Mesenchymal stem cell (in vitro differentiated cells and primary cell): Measurements from ENCODE around the gene PLD3.

ENCODE experiments used
- DNase-seq: peaks from one replicate; pipeline ENCODE4 v3.0.0-alpha.2; 2013
- H2AFZ ChIP-seq: one replicate; pipeline ENCODE4 v1.6.1; 2013; ENCODE audit warnings: low read depth, mild to moderate bottlenecking, control low read depth, inconsistent platforms, low read length, moderate library complexity
- H2AK5ac ChIP-seq: 2 replicates; pipeline ENCODE4 v1.6.1; 2013; ENCODE audit warnings: low read length, moderate library complexity, mild to moderate bottlenecking, inconsistent platforms; ENCODE audit not compliant: severe bottlenecking
- H2BK120ac ChIP-seq: one replicate; pipeline ENCODE4 v1.6.1; 2013; ENCODE audit warnings: low read depth, mild to moderate bottlenecking, inconsistent platforms, low read length, moderate library complexity
- H2BK12ac ChIP-seq, 2 experiments: one replicate each; pipeline ENCODE4 v1.6.1; 2013; ENCODE audit warnings: inconsistent platforms in 2 of 2, low read length in 2 of 2, mild to moderate bottlenecking in 2 of 2, moderate library complexity in 2 of 2, control low read depth in 1 of 2
- H2BK15ac ChIP-seq: one replicate; pipeline ENCODE4 v1.6.1; 2013; ENCODE audit warnings: mild to moderate bottlenecking, low read depth, inconsistent platforms; ENCODE audit not compliant: poor library complexity, severe bottlenecking
- H2BK5ac ChIP-seq: 2 replicates; pipeline ENCODE4 v1.6.1; 2013; ENCODE audit warnings: low read depth, mild to moderate bottlenecking, low read length, control low read depth, inconsistent platforms; ENCODE audit not compliant: poor library complexity, severe bottlenecking
- H3K14ac ChIP-seq, 2 experiments: one replicate each; pipeline ENCODE4 v1.6.1; 2013; ENCODE audit warnings: inconsistent platforms in 2 of 2, low read length in 2 of 2, control low read depth in 1 of 2, mild to moderate bottlenecking in 1 of 2, moderate library complexity in 1 of 2
- H3K18ac ChIP-seq, 2 experiments: one replicate each; pipeline ENCODE4 v1.6.1; 2013; ENCODE audit warnings: inconsistent platforms in 2 of 2, low read length in 2 of 2, control low read depth in 1 of 2, low read depth in 1 of 2, mild to moderate bottlenecking in 1 of 2
- H3K23ac ChIP-seq, 2 experiments: one replicate each; pipeline ENCODE4 v1.6.1; 2013; ENCODE audit warnings: inconsistent platforms in 2 of 2, low read length in 2 of 2, mild to moderate bottlenecking in 2 of 2, moderate library complexity in 2 of 2, control low read depth in 1 of 2
- H3K27ac ChIP-seq: 2 replicates; pipeline ENCODE4 v1.5.1; 2013; ENCODE audit warnings: mild to moderate bottlenecking, moderate library complexity, low read length, control low read depth, inconsistent platforms; ENCODE audit not compliant: poor library complexity, severe bottlenecking
- H3K27me3 ChIP-seq, 2 experiments: 2 replicates each; pipeline versions ENCODE4 v1.6.1 to v1.7.0; 2013; ENCODE audit warnings: low read length in 2 of 2, mild to moderate bottlenecking in 2 of 2, moderate library complexity in 2 of 2, control low read depth in 1 of 2, inconsistent platforms in 1 of 2; ENCODE audit not compliant: control insufficient read depth in 1 of 2, insufficient read depth in 1 of 2
- H3K36me3 ChIP-seq, 2 experiments: 2 replicates each; pipeline versions ENCODE4 v1.6.1 to v1.7.0; 2013; ENCODE audit warnings: low read length in 2 of 2, control low read depth in 1 of 2, inconsistent platforms in 1 of 2, low read depth in 1 of 2, mild to moderate bottlenecking in 1 of 2; ENCODE audit not compliant: insufficient read depth in 2 of 2, control insufficient read depth in 1 of 2
- H3K4ac ChIP-seq, 2 experiments: one replicate each; pipeline ENCODE4 v1.6.1; 2013; ENCODE audit warnings: inconsistent platforms in 2 of 2, low read length in 2 of 2, mild to moderate bottlenecking in 2 of 2, moderate library complexity in 2 of 2, control low read depth in 1 of 2, low read depth in 1 of 2
- H3K4me1 ChIP-seq: 2 replicates; pipeline ENCODE4 v1.6.1; 2013; ENCODE audit warnings: low read depth, low read length, control low read depth; ENCODE audit not compliant: control insufficient read depth, insufficient read depth
- H3K4me2 ChIP-seq: 2 replicates; pipeline ENCODE4 v1.6.1; 2013; ENCODE audit warnings: low read length, mild to moderate bottlenecking, inconsistent platforms; ENCODE audit not compliant: poor library complexity, severe bottlenecking
- H3K4me3 ChIP-seq, 2 experiments: 2 replicates each; pipeline versions ENCODE4 v1.5.1 to v1.7.0; 2013; ENCODE audit warnings: low read length in 2 of 2, mild to moderate bottlenecking in 2 of 2, control low read depth in 1 of 2, low read depth in 1 of 2; ENCODE audit not compliant: insufficient read depth in 1 of 2
- H3K79me1 ChIP-seq: replicated peaks from 2 replicates; pipeline ENCODE4 v1.6.1; 2013; ENCODE audit warnings: mild to moderate bottlenecking, control low read depth, low read length, inconsistent platforms; ENCODE audit not compliant: poor library complexity, severe bottlenecking
- H3K9ac ChIP-seq: 2 replicates; pipeline ENCODE4 v1.7.0; 2013; ENCODE audit warnings: mild to moderate bottlenecking, low read length, moderate library complexity
- H3K9me3 ChIP-seq: 2 replicates; pipeline ENCODE4 v1.7.0; 2013; ENCODE audit warnings: mild to moderate bottlenecking, low read length; ENCODE audit not compliant: control insufficient read depth
- H4K8ac ChIP-seq: one replicate; pipeline ENCODE4 v1.6.1; 2013; ENCODE audit warnings: inconsistent platforms, mild to moderate bottlenecking, low read length, moderate library complexity
- H4K91ac ChIP-seq: one replicate; pipeline ENCODE4 v1.6.1; 2013; ENCODE audit warnings: mild to moderate bottlenecking, low read length, inconsistent platforms
- WGBS: methylation state at CpG from one replicate; pipeline ENCODE4 v1.1.7; 2013; ENCODE audit warnings: mixed read lengths; 5-methylcytosine and 5-hydroxymethylcytosine counted together

The PLD3 gene

DNA sequence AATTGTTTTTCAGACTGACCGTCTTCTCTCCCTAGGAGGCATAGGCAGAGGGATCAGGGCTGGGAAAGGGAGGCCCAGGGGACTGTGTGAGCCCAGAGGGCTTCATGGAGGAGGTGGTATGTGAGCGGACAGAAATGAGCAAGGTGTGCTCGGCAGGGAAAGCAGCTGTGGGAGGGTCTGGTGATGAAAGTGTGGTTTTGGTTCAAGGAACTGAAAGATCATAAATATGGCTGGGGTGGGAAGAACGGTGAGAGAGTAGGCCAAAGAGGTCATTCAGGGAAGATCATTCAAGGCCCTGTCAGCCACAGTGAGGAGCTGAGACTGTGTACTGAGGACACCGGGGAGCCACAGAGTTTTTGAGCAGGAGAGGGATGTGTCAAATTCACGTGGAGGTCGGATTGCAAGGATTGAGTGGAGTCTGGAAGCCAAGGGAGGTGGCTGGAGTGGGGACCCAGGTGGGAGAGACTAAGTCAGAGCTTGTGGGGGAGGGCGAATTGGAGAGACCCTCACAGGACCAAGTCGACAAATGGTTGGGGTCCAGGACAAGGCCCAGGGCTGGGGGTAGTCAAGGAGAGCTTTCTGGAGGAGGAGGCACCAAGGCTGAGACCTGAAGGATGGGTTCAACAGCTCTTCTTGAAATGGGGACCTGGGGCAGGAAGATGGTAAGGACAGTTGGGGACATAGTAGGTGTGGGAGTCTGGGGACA, 7.6 kb downstream of the PLD3 start:
- no peak overlapping the region for H2BK12ac ChIP-seq
- no peak overlapping the region for H2BK15ac ChIP-seq
- H3K23ac ChIP-seq = no peak overlapping the region
- no peaks in the 10 kb centered on the region for H3K9me3 ChIP-seq
- H2BK5ac ChIP-seq = no peak overlapping the region
- H2AK5ac ChIP-seq = no peak overlapping the region
- DNase-seq = no peak
- no peak overlapping the region for H3K14ac ChIP-seq
- H3K4me2 ChIP-seq = no peak overlapping the region
- H3K79me1 ChIP-seq = peaks cover 44% of the 10 kb centered on the region
- H2AFZ ChIP-seq = no peak overlapping the region
- 83% methylated on average over 9 of the region's 9 CpGs for WGBS
- H4K91ac ChIP-seq = no peak overlapping the region
- no peak overlapping the region for H3K4ac ChIP-seq
- peaks cover 6% of the 10 kb centered on the region for H3K4me1 ChIP-seq
- H4K8ac ChIP-seq = peak overlapping the region; percentile 7
- no peak overlapping the region for H3K18ac ChIP-seq
- no peak overlapping the region for H3K4me3 ChIP-seq
- H2BK120ac ChIP-seq = no peak overlapping the region
- no peaks in the 10 kb centered on the region for H3K27me3 ChIP-seq
- H3K27ac ChIP-seq = no peak overlapping the region
- peaks cover 24 to 25% of the 10 kb centered on the region in 2 experiments for H3K36me3 ChIP-seq
- H3K9ac ChIP-seq = no peak overlapping the region

- H3K4me3 ChIP-seq = no peak overlapping the region
- H2AFZ ChIP-seq = no peak overlapping the region
- H4K91ac ChIP-seq = no peak overlapping the region
- no peaks in the 10 kb centered on the region for H3K9me3 ChIP-seq
- H3K9ac ChIP-seq = peak overlapping the region; percentile 17
- H2BK5ac ChIP-seq = no peak overlapping the region
- no peak overlapping the region for H3K18ac ChIP-seq
- H2BK120ac ChIP-seq = no peak overlapping the region
- H3K4me1 ChIP-seq = peaks cover 9% of the 10 kb centered on the region
- WGBS = 95% methylated on average over 6 of the region's 6 CpGs
- peaks cover 20 to 21% of the 10 kb centered on the region in 2 experiments for H3K36me3 ChIP-seq
- no peak for DNase-seq
- peak overlapping the region in 1 of 2 experiments; percentile 61 for H3K23ac ChIP-seq
- H2BK15ac ChIP-seq = no peak overlapping the region
- H3K79me1 ChIP-seq = peaks cover 41% of the 10 kb centered on the region
- no peak overlapping the region for H3K14ac ChIP-seq
- no peak overlapping the region for H2BK12ac ChIP-seq
- no peak overlapping the region for H3K27ac ChIP-seq
- no peak overlapping the region for H2AK5ac ChIP-seq
- no peak overlapping the region for H3K4me2 ChIP-seq
- peak overlapping the region; percentile 7 for H4K8ac ChIP-seq
- no peak overlapping the region for H3K4ac ChIP-seq
- H3K27me3 ChIP-seq = no peaks in the 10 kb centered on the region
Observed at GRCh38 chr19:40356681-40357595, 8.4 kb downstream of the PLD3 start.

GRCh38 chr19:40357640-40358039, 9.1 kb downstream of the PLD3 start:
- WGBS = 69% methylated on average over 2 of the region's 3 CpGs
- no peak overlapping the region for H3K18ac ChIP-seq
- H3K9me3 ChIP-seq = no peaks in the 10 kb centered on the region
- H3K9ac ChIP-seq = peak overlapping the region; percentile 17
- H2BK12ac ChIP-seq = no peak overlapping the region
- no peak overlapping the region for H3K4me3 ChIP-seq
- no peaks in the 10 kb centered on the region for H3K27me3 ChIP-seq
- H3K4me2 ChIP-seq = no peak overlapping the region
- no peak overlapping the region for H2BK15ac ChIP-seq
- no peak overlapping the region for H2AK5ac ChIP-seq
- H4K91ac ChIP-seq = no peak overlapping the region
- H4K8ac ChIP-seq = no peak overlapping the region
- peaks cover 7% of the 10 kb centered on the region for H3K4me1 ChIP-seq
- no peak for DNase-seq
- H3K27ac ChIP-seq = no peak overlapping the region
- no peak overlapping the region for H2BK120ac ChIP-seq
- H3K14ac ChIP-seq = no peak overlapping the region
- no peak overlapping the region for H3K23ac ChIP-seq
- H3K36me3 ChIP-seq = peaks cover 21 to 24% of the 10 kb centered on the region in 2 experiments
- no peak overlapping the region for H2AFZ ChIP-seq
- no peak overlapping the region for H3K4ac ChIP-seq
- no peak overlapping the region for H2BK5ac ChIP-seq
- H3K79me1 ChIP-seq = peaks cover 39% of the 10 kb centered on the region

DNA sequence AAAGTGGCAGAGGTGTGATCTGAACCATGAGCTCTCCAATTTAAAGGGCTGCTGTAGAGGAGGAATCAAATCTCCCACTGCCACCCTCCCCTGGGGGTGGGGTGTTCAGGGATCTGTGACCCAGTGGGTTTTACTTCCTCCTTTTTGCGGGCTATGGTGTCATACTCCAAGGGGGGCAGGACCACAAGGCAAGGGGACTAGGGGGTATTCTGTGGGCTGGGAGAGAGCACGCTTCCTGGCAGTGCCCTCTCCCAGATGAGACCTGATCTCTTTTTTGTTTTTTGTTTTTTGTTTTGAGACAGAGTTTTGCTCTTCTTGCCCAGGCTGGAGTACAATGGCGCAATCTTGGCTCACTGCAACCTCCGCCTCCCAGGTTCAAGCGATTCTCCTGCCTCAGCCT, 10.3 kb downstream of the PLD3 start:
- peaks cover 7% of the 10 kb centered on the region for H3K4me1 ChIP-seq
- no peak overlapping the region for H4K8ac ChIP-seq
- H3K14ac ChIP-seq = no peak overlapping the region
- H3K27me3 ChIP-seq = no peaks in the 10 kb centered on the region
- peaks cover 35% of the 10 kb centered on the region for H3K79me1 ChIP-seq
- H2BK5ac ChIP-seq = no peak overlapping the region
- no peak overlapping the region for H2AFZ ChIP-seq
- H3K4me3 ChIP-seq = no peak overlapping the region
- 100% methylated on average over 4 of the region's 5 CpGs for WGBS
- no peak overlapping the region for H3K9ac ChIP-seq
- H3K18ac ChIP-seq = no peak overlapping the region
- H4K91ac ChIP-seq = no peak overlapping the region
- DNase-seq = no peak
- no peak overlapping the region for H2AK5ac ChIP-seq
- H2BK12ac ChIP-seq = no peak overlapping the region
- no peak overlapping the region for H2BK120ac ChIP-seq
- H3K36me3 ChIP-seq = peaks cover 21% of the 10 kb centered on the region in 2 experiments
- no peaks in the 10 kb centered on the region for H3K9me3 ChIP-seq
- no peak overlapping the region for H3K4me2 ChIP-seq
- H3K27ac ChIP-seq = no peak overlapping the region
- no peak overlapping the region for H2BK15ac ChIP-seq
- H3K4ac ChIP-seq = no peak overlapping the region
- H3K23ac ChIP-seq = no peak overlapping the region
